GM19467 (cell line): ENCODE results near the gene SPEM3.

Experiments used
- ATAC-seq: cut with Tn5 transposase; IDR thresholded peaks from one replicate; pipeline ENCODE4 v1.9.1; 2021; ENCODE audit warnings: mild to moderate bottlenecking, moderate library complexity; ENCODE audit not compliant: unreplicated experiment

SPEM3 gene

GRCh38 chr17:7428557-7428956 is at the start of gene SPEM3:
SPEM3 (plus strand) TSS chr17:7428857; CDS start chr17:7428903, 46 bp downstream.
- ATAC-seq, result no peak

GRCh38 chr17:7379134-7379533 is 49.5 kb upstream of the SPEM3 start:
- ATAC-seq, result no peak

GRCh38 chr17:7380321-7380720 is 48.3 kb upstream of the SPEM3 start:
- ATAC-seq, result no peak

- no peak for ATAC-seq
These were observed 47.6 kb upstream of the SPEM3 start, which contains the start of gene TNK1 for GRCh38 chr17:7380855-7381683. TNK1 (plus strand) TSS chr17:7381089; CDS start chr17:7382927, 1,838 bp downstream.

- ATAC-seq, result no peak
These were observed 45.8 kb upstream of the SPEM3 start for GRCh38 chr17:7382901-7383300.

- ATAC-seq, result no peak
These were observed 45.3 kb upstream of the SPEM3 start for GRCh38 chr17:7383371-7383741.

GRCh38 chr17:7383742-7384488 is 44.7 kb upstream of the SPEM3 start:
- ATAC-seq, result peak; percentile 57

- no peak for ATAC-seq
These were observed 44.1 kb upstream of the SPEM3 start for GRCh38 chr17:7384489-7385081.

GRCh38 chr17:7388856-7389255 is 39.8 kb upstream of the SPEM3 start:
- no peak for ATAC-seq

- ATAC-seq, result no peak
These were observed 38.4 kb upstream of the SPEM3 start for GRCh38 chr17:7389924-7390910.

- no peak for ATAC-seq
These were observed 37.4 kb upstream of the SPEM3 start for GRCh38 chr17:7391307-7391706.

- no peak for ATAC-seq
These were observed 35.7 kb upstream of the SPEM3 start for GRCh38 chr17:7392696-7393612.

- ATAC-seq, result peak; percentile 41
These were observed 34.8 kb upstream of the SPEM3 start for GRCh38 chr17:7393613-7394451.

- peak; percentile 53 for ATAC-seq
These were observed 34.0 kb upstream of the SPEM3 start, which contains the start of gene PLSCR3 for GRCh38 chr17:7394452-7395191. PLSCR3 (minus strand) TSS chr17:7394525; CDS start chr17:7394110, 415 bp downstream.

- no peak for ATAC-seq
These were observed 32.5 kb upstream of the SPEM3 start for GRCh38 chr17:7396147-7396546.

GRCh38 chr17:7398612-7399011 is 30.0 kb upstream of the SPEM3 start:
- ATAC-seq, result no peak

GRCh38 chr17:7403043-7403726 is 25.5 kb upstream of the SPEM3 start:
- no peak for ATAC-seq
